H1 (cell line): Measurements from ENCODE around the gene CAMTA1. TPM values are rescaled to one million over a fixed set of nuclear protein-coding genes. Genes with fewer than 3 reads are reported as not detected.

Experiments used
- CTCF ChIA-PET: fragments of 300-600 bp; sonication (Branson Sonifier 250); formaldehyde crosslinking; loops from one replicate; lab custom pipeline; 2021; ENCODE audit not compliant: partially characterized antibody; lab: Charles Lee
- POLR2A ChIA-PET: fragments of 300-600 bp; sonication (Branson Sonifier 250); formaldehyde crosslinking; loops from one replicate; lab custom pipeline; 2021; ENCODE audit warnings: inconsistent platforms; ENCODE audit not compliant: partially characterized antibody; lab: Charles Lee
- DNase-seq, 2 experiments: peaks; one replicate each; pipeline versions ENCODE4 v3.0.0 to v3.0.0-alpha.2; 2010 to 2022; ENCODE audit warnings: low spot score in 2 of 2, low read depth in 1 of 2, mixed read lengths in 1 of 2
- FAIRE-seq: peaks from 2 replicates; lab custom pipeline; 2011; peaks lifted over from hg19 to GRCh38; lab: Jason Lieb, UNC
- H2AFZ ChIP-seq: 2 replicates; pipeline ENCODE4 v1.8.1; 2012; ENCODE audit warnings: low read length, inconsistent platforms
- H2AK5ac ChIP-seq: 2 replicates; pipeline ENCODE4 v1.6.1; 2013; ENCODE audit warnings: low read depth, low read length
- H2BK120ac ChIP-seq: replicated peaks from 2 replicates; pipeline ENCODE3; 2013; ENCODE audit warnings: low read depth, low read length, inconsistent platforms
- H2BK12ac ChIP-seq: 2 replicates; pipeline ENCODE4 v1.6.1; 2013; ENCODE audit warnings: low read depth, low read length
- H2BK15ac ChIP-seq: 2 replicates; pipeline ENCODE4 v1.6.1; 2013; ENCODE audit warnings: low read length
- H2BK20ac ChIP-seq: 2 replicates; pipeline ENCODE4 v1.6.1; 2013; ENCODE audit warnings: low read length
- H2BK5ac ChIP-seq: 2 replicates; pipeline ENCODE4 v1.6.1; 2013; ENCODE audit warnings: low read depth, low read length
- H3K14ac ChIP-seq: 2 replicates; pipeline ENCODE4 v1.6.1; 2013; ENCODE audit warnings: inconsistent platforms; ENCODE audit not compliant: insufficient read length
- H3K18ac ChIP-seq: 2 replicates; pipeline ENCODE4 v1.6.1; 2013; ENCODE audit warnings: low read length; ENCODE audit errors: extremely low read depth
- H3K23ac ChIP-seq: 2 replicates; pipeline ENCODE4 v1.6.1; 2013; ENCODE audit warnings: inconsistent platforms; ENCODE audit not compliant: insufficient read length
- H3K23me2 ChIP-seq: 2 replicates; pipeline ENCODE4 v1.6.1; 2013; ENCODE audit warnings: low read depth, low read length
- H3K27ac ChIP-seq: 2 replicates; pipeline ENCODE4 v1.6.1; 2011; ENCODE audit warnings: low read depth, low read length, inconsistent platforms
- H3K27me3 ChIP-seq, 4 experiments: replicated peaks in 1 of 4; 1 replicate in 1 of 4; 2 replicates in 3 of 4; pipeline versions ENCODE4 v1.6.1 to v1.8.1; 2011 to 2013; ENCODE audit warnings: low read length in 3 of 4, mild to moderate bottlenecking in 3 of 4, inconsistent platforms in 2 of 4, mixed read lengths in 2 of 4, moderate library complexity in 1 of 4; ENCODE audit not compliant: control insufficient read depth in 3 of 4, insufficient read depth in 3 of 4; ENCODE audit errors: extremely low read depth in 1 of 4
- H3K36me3 ChIP-seq, 4 experiments: 2 replicates each; pipeline versions ENCODE4 v1.6.1 to v1.8.1; 2011 to 2013; ENCODE audit warnings: mild to moderate bottlenecking in 4 of 4, low read length in 3 of 4, moderate library complexity in 2 of 4, control low read depth in 1 of 4, inconsistent platforms in 1 of 4; ENCODE audit not compliant: insufficient read depth in 4 of 4, control insufficient read depth in 2 of 4
- H3K4ac ChIP-seq: replicated peaks from 2 replicates; pipeline ENCODE3; 2013; ENCODE audit warnings: low read length, low read depth, mixed read lengths, inconsistent platforms; ENCODE audit not compliant: insufficient read length
- H3K4me1 ChIP-seq, 4 experiments: replicated peaks in 1 of 4; 1 replicate in 1 of 4; 2 replicates in 3 of 4; pipeline versions ENCODE4 v1.6.1 to v1.8.1; 2011 to 2013; ENCODE audit warnings: low read length in 3 of 4, inconsistent platforms in 2 of 4, mixed read lengths in 1 of 4; ENCODE audit not compliant: insufficient read depth in 4 of 4, control insufficient read depth in 3 of 4
- H3K4me2 ChIP-seq, 2 experiments: 2 replicates each; pipeline versions ENCODE4 v1.6.1 to v1.8.1; 2011 to 2013; ENCODE audit warnings: low read depth in 2 of 2, low read length in 2 of 2, control low read depth in 1 of 2, inconsistent platforms in 1 of 2, mild to moderate bottlenecking in 1 of 2; ENCODE audit not compliant: insufficient read depth in 1 of 2
- H3K4me3 ChIP-seq, 4 experiments: fragments of 200-600, 300-600 bp in 1 of 4; sonication (generic), shearing (Covaris generic), sonication (Bioruptor Twin) in 1 of 4; 2 replicates each; pipeline versions ENCODE4 v1.5.1 to v1.8.1; 2011 to 2016; ENCODE audit warnings: low read length in 4 of 4, low read depth in 3 of 4, control low read depth in 2 of 4, inconsistent platforms in 2 of 4, mild to moderate bottlenecking in 2 of 4, mixed read lengths in 1 of 4, moderate library complexity in 1 of 4; ENCODE audit not compliant: insufficient read depth in 2 of 4; ENCODE audit errors: extremely low read depth in 1 of 4
- H3K56ac ChIP-seq: replicated peaks from 2 replicates; pipeline ENCODE3; 2013; ENCODE audit warnings: low read depth, mild to moderate bottlenecking, mixed read lengths, low read length, inconsistent platforms; ENCODE audit not compliant: insufficient read length
- H3K79me1 ChIP-seq: 2 replicates; pipeline ENCODE4 v1.6.1; 2013; ENCODE audit warnings: low read depth, low read length, control low read depth
- H3K79me2 ChIP-seq, 2 experiments: 2 replicates each; pipeline versions ENCODE4 v1.6.1 to v1.8.1; 2012 to 2013; ENCODE audit warnings: low read length in 2 of 2, mild to moderate bottlenecking in 2 of 2, inconsistent platforms in 1 of 2; ENCODE audit not compliant: insufficient read depth in 2 of 2, control insufficient read depth in 1 of 2
- H3K9ac ChIP-seq, 4 experiments: replicated peaks in 1 of 4; 1 replicate in 1 of 4; 2 replicates in 3 of 4; pipeline versions ENCODE4 v1.6.1 to v1.8.1; 2011 to 2013; ENCODE audit warnings: low read depth in 3 of 4, low read length in 3 of 4, control low read depth in 2 of 4, mild to moderate bottlenecking in 2 of 4, moderate library complexity in 2 of 4, inconsistent platforms in 1 of 4; ENCODE audit errors: extremely low read depth in 1 of 4
- H3K9me3 ChIP-seq, 2 experiments: 2 replicates each; pipeline versions ENCODE4 v1.6.1 to v1.8.1; 2012 to 2013; ENCODE audit warnings: mild to moderate bottlenecking in 2 of 2, moderate library complexity in 2 of 2, control low read depth in 1 of 2, inconsistent platforms in 1 of 2, low read depth in 1 of 2, low read length in 1 of 2, mixed read lengths in 1 of 2; ENCODE audit not compliant: insufficient read depth in 2 of 2
- H4K20me1 ChIP-seq, 2 experiments: replicated peaks in 1 of 2; 2 replicates each; pipeline versions ENCODE3 to v1.8.1; 2011 to 2013; ENCODE audit warnings: inconsistent platforms in 2 of 2, low read length in 2 of 2, mild to moderate bottlenecking in 1 of 2; ENCODE audit not compliant: insufficient read depth in 2 of 2, control insufficient read depth in 1 of 2
- H4K5ac ChIP-seq: 2 replicates; pipeline ENCODE4 v1.6.1; 2013; ENCODE audit warnings: low read length, low read depth, mixed read lengths, inconsistent platforms; ENCODE audit not compliant: insufficient read length
- H4K8ac ChIP-seq: 2 replicates; pipeline ENCODE4 v1.8.0; 2013; ENCODE audit warnings: mild to moderate bottlenecking, moderate library complexity, low read length, inconsistent platforms; ENCODE audit not compliant: insufficient read depth; ENCODE audit errors: extremely low read depth
- H4K91ac ChIP-seq: replicated peaks from 2 replicates; pipeline ENCODE3; 2013; ENCODE audit warnings: low read length, mixed read lengths, inconsistent platforms; ENCODE audit not compliant: insufficient read length
- BRCA1 ChIP-seq: IDR thresholded peaks from 2 replicates; pipeline ENCODE4 v1.6.1; 2012; ENCODE audit warnings: low read depth, low read length, improper control_type of control experiment
- WGBS, 2 experiments: shearing (Covaris generic) in 1 of 2; methylation state at CpG; one replicate each; pipeline versions ENCODE4 v1.1.6 to v1.1.7; 2013 to 2015; ENCODE audit warnings: low lambda C conversion rate in 2 of 2, mixed read lengths in 2 of 2, inconsistent platforms in 1 of 2, low coverage in 1 of 2, missing lambda C conversion rate in 1 of 2; ENCODE audit not compliant: insufficient replicate concordance in 2 of 2, insufficient coverage in 1 of 2, insufficient read length in 1 of 2; ENCODE audit errors: extremely low coverage in 1 of 2, missing lambda C conversion rate in 1 of 2; 5-methylcytosine and 5-hydroxymethylcytosine counted together
- polyA plus RNA-seq, 7 experiments: library from polyadenylated mRNA; depleted of rRNA in 3 of 7; stranded (reverse) in 5 of 7; unstranded in 2 of 7; fragments of >200 nt in 5 of 7; fragments of 200-250 nt in 2 of 7; gene quantifications; 1 replicate in 5 of 7; 2 replicates in 1 of 7; 4 replicates in 1 of 7; pipeline versions ENCODE4 v1.2.1 to v1.2.3, GENCODE V29; 2011 to 2013; ENCODE audit warnings: missing spikeins in 2 of 7, mixed read lengths in 2 of 7
- total RNA-seq: library from RNA; stranded (reverse); fragmentation: NEBNext Ultra II Directional; extraction: Animal tissue kit (Norgen Biotek cat#: 25700); gene quantifications from 2 replicates; pipeline ENCODE4 v1.2.1, GENCODE V29; 2021

The CAMTA1 gene
- total and polyA plus RNA-seq, 2 of the 8 experiments (the other 6 are each of a cell fraction or from before 2014, with no cell fraction given), result 65.0 to 119 TPM

GRCh38 chr1:7002728-7003127, 217.5 kb downstream of the CAMTA1 start:
- H2AFZ ChIP-seq, result no peak overlapping the region
- H2BK20ac ChIP-seq, result no peak overlapping the region
- H4K20me1 ChIP-seq, result no peaks in the 10 kb centered on the region
- H3K18ac ChIP-seq, result no peak overlapping the region
- H3K27ac ChIP-seq, result no peak overlapping the region
- H4K91ac ChIP-seq, result no peak overlapping the region
- no peaks in the 10 kb centered on the region; a peak in 1 of 7 replicates for H3K4me1 ChIP-seq
- no peak overlapping the region for H3K4me2 ChIP-seq
- H2BK12ac ChIP-seq, result no peak overlapping the region
- no peak overlapping the region for H2BK120ac ChIP-seq
- CTCF ChIA-PET, result interaction anchor here (2.6 kb wide), 1 partner anchor 40 kb away, joined by 9 read pairs; no protein-coding TSS in a partner anchor
- H3K79me2 ChIP-seq, result no peaks in the 10 kb centered on the region
- H2AK5ac ChIP-seq, result no peak overlapping the region
- no peak for DNase-seq
- H3K36me3 ChIP-seq, result no peaks in the 10 kb centered on the region
- no peaks in the 10 kb centered on the region for H3K9me3 ChIP-seq
- no peak for FAIRE-seq
- no peak overlapping the region for H3K9ac ChIP-seq
- H3K14ac ChIP-seq, result no peak overlapping the region
- no peak overlapping the region for H4K8ac ChIP-seq
- no peak overlapping the region for H3K4me3 ChIP-seq
- POLR2A ChIA-PET, result no interaction called here
- no peak overlapping the region for H2BK5ac ChIP-seq
- H3K27me3 ChIP-seq, result no peaks in the 10 kb centered on the region
- no peak overlapping the region for H3K56ac ChIP-seq
- H3K4ac ChIP-seq, result no peak overlapping the region
- no peak overlapping the region for H2BK15ac ChIP-seq
- WGBS, 2 experiments, result 89% methylated on average over 8 of the region's 8 CpGs; no CpG with 5 or more reads in 1 of the 2 experiments
- no peaks in the 10 kb centered on the region for H3K79me1 ChIP-seq
- no peak overlapping the region for H3K23ac ChIP-seq
- no peak for TF ChIP-seq BRCA1
- H4K5ac ChIP-seq, result no peak overlapping the region
- H3K23me2 ChIP-seq, result no peaks in the 10 kb centered on the region
